ENCODE measurements around the gene CNBP. TPM values are rescaled to one million over a fixed set of nuclear protein-coding genes. Genes with fewer than 3 reads are reported as not detected.

The CNBP gene
- total and polyA plus RNA-seq, 2 of the 13 experiments (the other 11 are each of a cell fraction or from before 2014, with no cell fraction given) = 282 to 354 TPM

GRCh38 chr3:129121016-129121791 lies 62.5 kb downstream of the CNBP start (continued):
- TF ChIP-seq PHF8 (CRISPR knock-in tag; IDR thresholded peaks at IDR 0.05) = peak; percentile 64
- TF ChIP-seq JARID2 (CRISPR knock-in tag; IDR thresholded peaks at IDR 0.05; ENCODE audit: insufficient replicate concordance) = peak; percentile 32
- TF ChIP-seq NPAS2 (CRISPR knock-in tag; IDR thresholded peaks at IDR 0.05; ENCODE audit: borderline replicate concordance) = no peak
- peak; percentile 42; the same call in 1 of the 2 replicates for TF ChIP-seq POLR2AphosphoS5 (IDR thresholded peaks at IDR 0.05; ENCODE audit: low read depth, low read length)
- peak; percentile 85 for TF ChIP-seq AGO2 (optimal IDR thresholded peaks at IDR 0.05; ENCODE audit: low read depth, low read length)
- TF ChIP-seq NCOA1 (CRISPR knock-in tag; IDR thresholded peaks at IDR 0.05) = no peak
- 0 out of 2 replicates have a peak, but pooled peaks have one; percentile 27 for TF ChIP-seq KLF6 (CRISPR knock-in tag; IDR thresholded peaks at IDR 0.05)
- peak; percentile 29 for TF ChIP-seq SRSF1 (optimal IDR thresholded peaks at IDR 0.05; ENCODE audit: low read depth, low read length)
- TF ChIP-seq YEATS4 (CRISPR knock-in tag; IDR thresholded peaks at IDR 0.05; ENCODE audit: borderline replicate concordance) = peak; percentile 52; the same call in 1 of the 2 replicates

GRCh38 chr3:129120254-129121004 lies 63.3 kb downstream of the CNBP start:
- Histone ChIP-seq H3K27me3 (ENCODE audit: control insufficient read depth in 1 of 2, insufficient read depth in 2 of 2, low read length in 2 of 2) (no peaks in the 10 kb centered on the region; a peak in 1 of 5 replicates), H2AFZ (ENCODE audit: low read length) (no peak overlapping the region), H3K27ac (ENCODE audit: extremely low read length, insufficient read depth, low read length) (peak overlapping the region; percentile 81), H3K79me2 (ENCODE audit: insufficient read depth, low read length) (peaks cover 45% of the 10 kb centered on the region), H3K4me2 (ENCODE audit: low read depth, low read length) (peak overlapping the region; percentile 87), H3K4me3 (replicated peaks in 1 of 3; ENCODE audit: insufficient read depth in 1 of 3, low read depth in 2 of 3, low read length in 3 of 3) (peak overlapping the region; percentile 65 to 83 (median 81)), H3K9me3 (ENCODE audit: low read length) (no peaks in the 10 kb centered on the region), H3K9ac (ENCODE audit: insufficient read depth, low read depth, low read length) (peak overlapping the region; percentile 86), H3K36me3 (replicated peaks in 1 of 2; ENCODE audit: control insufficient read depth in 1 of 2, insufficient read depth in 2 of 2, low read length in 2 of 2) (peaks cover 0 to 8% of the 10 kb centered on the region in 2 experiments; a peak in 2 of 5 replicates), H3K4me1 (ENCODE audit: insufficient read depth, low read length) (peaks cover 55% of the 10 kb centered on the region), H4K20me1 (ENCODE audit: insufficient read depth, low read length) (peaks cover 17% of the 10 kb centered on the region)
- FAIRE-seq (peak; percentile 89), ATAC-seq (peak; percentile 31), DNase-seq (ENCODE audit: low spot score) (peak; percentile 90)
- intact Hi-C loops (cut with micrococcal nuclease; ENCODE audit: unreplicated experiment) = loop anchor here (5.0 kb wide), 1 partner anchor 127 kb away; the partner anchor contains the start of gene COPG1
- in situ Hi-C loops (cut with HindIII; ENCODE audit: extremely low pct_ligation_motif_present, low pct_unique_long_range_greater_than_20kb) = no loop called here
- ChIA-PET POLR2A (interaction anchor here (0.9 to 4.8 kb wide), 8 partner anchors 7 to 440 kb away, joined by 3 to 32 read pairs (median 11); partner anchors contain the start of genes CNBP and COPG1), CTCF (ENCODE audit: low intra/inter-chr PET ratio, low total read pairs) (no interaction called here)
- TSS peak; percentile 47 for BruUV-seq (replicated peaks)
- whole genome bisulfite sequencing (ENCODE audit: low lambda C conversion rate) = 2% methylated on average over 4 of the region's 18 CpGs
- TF ChIP-seq ARID3A (IDR thresholded peaks at IDR 0.05; ENCODE audit: low read depth, low read length) = 0 out of 2 replicates have a peak, but pooled peaks have one; percentile 33
- TF ChIP-seq KLF13 (CRISPR knock-in tag; IDR thresholded peaks at IDR 0.05) = no peak
- 0 out of 2 replicates have a peak, but pooled peaks have one; percentile 32 for TF ChIP-seq ZFP1 (CRISPR knock-in tag; IDR thresholded peaks at IDR 0.05)
- no peak for TF ChIP-seq POLR2AphosphoS2 (IDR thresholded peaks at IDR 0.05; ENCODE audit: low read depth, low read length)
- peak; percentile 46; the same call in 1 of the 2 replicates for TF ChIP-seq ZNF264 (CRISPR knock-in tag; IDR thresholded peaks at IDR 0.05)
- TF ChIP-seq SPEN (CRISPR knock-in tag; IDR thresholded peaks at IDR 0.05; ENCODE audit: low read depth) = no peak
- peak; percentile 27; the same call in 1 of the 2 replicates for TF ChIP-seq ZSCAN30 (CRISPR knock-in tag; IDR thresholded peaks at IDR 0.05)
- no peak for TF ChIP-seq LRRFIP1 (CRISPR knock-in tag; conservative IDR thresholded peaks at IDR 0.05)
- 0 out of 2 replicates have a peak, but pooled peaks have one; percentile 32 for TF ChIP-seq ZNF331 (CRISPR knock-in tag; IDR thresholded peaks at IDR 0.05)

Data from HepG2 (cell line).